HG03095 (cell line): ENCODE measurements around the gene SLFNL1.

ENCODE experiments used
- ATAC-seq: cut with Tn5 transposase; IDR thresholded peaks from one replicate; pipeline ENCODE4 v1.9.1; 2021; ENCODE audit warnings: moderate library complexity; ENCODE audit not compliant: unreplicated experiment

SLFNL1 gene

GRCh38 chr1:40966417-40966816 lies 55.1 kb downstream of the SLFNL1 start:
- ATAC-seq: no peak
